SK-N-MC (cell line): ENCODE results near the gene EHMT2.

Experiments
- FOXP2 ChIP-seq: optimal IDR thresholded peaks from 2 replicates; pipeline ENCODE3; 2011; ENCODE audit warnings: mild to moderate bottlenecking, moderate library complexity; ENCODE audit not compliant: insufficient read depth; ENCODE audit errors: extremely low read length, control extremely low read depth
- POLR2AphosphoS5 ChIP-seq: IDR thresholded peaks from 2 replicates; pipeline ENCODE4 v1.6.1; 2012; ENCODE audit warnings: mild to moderate bottlenecking, low read depth, low read length, borderline replicate concordance

- TF ChIP-seq FOXP2 (no peak), POLR2AphosphoS5 (peak; percentile 43; the same call in 1 of the 2 replicates)
These were observed 4.0 kb upstream of the EHMT2 start for GRCh38 chr6:31901415-31901952.
